ENCODE data around the gene PIGU. TPM values are rescaled to one million over a fixed set of nuclear protein-coding genes. Genes with fewer than 3 reads are reported as not detected.

PIGU gene
- total RNA-seq, 1 experiment from 2014 or later: 25.1 TPM

- DNase-seq (ENCODE audit: low read depth, low spot score): no peak
- Histone ChIP-seq H3K4me2 (ENCODE audit: low read length) (no peak overlapping the region), H3K27ac (ENCODE audit: low read depth, low read length) (no peak overlapping the region), H3K9me3 (ENCODE audit: control insufficient read depth in 1 of 2, insufficient read depth in 1 of 2, low read depth in 1 of 2, low read length in 2 of 2) (no peaks in the 10 kb centered on the region), H3K9me2 (ENCODE audit: insufficient read depth) (no peaks in the 10 kb centered on the region), H3K9ac (ENCODE audit: low read length) (no peak overlapping the region), H2AFZ (ENCODE audit: low read depth, low read length, poor library complexity, severe bottlenecking) (no peak overlapping the region), H3K4me1 (ENCODE audit: control insufficient read depth in 1 of 2, insufficient read depth in 2 of 2, low read length in 2 of 2) (peaks cover 0 to 15% of the 10 kb centered on the region in 2 experiments; a peak in 2 of 4 replicates), H4K20me1 (ENCODE audit: insufficient read depth) (no peaks in the 10 kb centered on the region), H3K27me3 (ENCODE audit: insufficient read depth, low read length) (no peaks in the 10 kb centered on the region), H3K79me2 (ENCODE audit: insufficient read depth, low read length) (no peaks in the 10 kb centered on the region), H3K4me3 (replicated peaks in 1 of 2; ENCODE audit: low read depth in 1 of 2, low read length in 2 of 2) (no peak overlapping the region), H3K36me3 (ENCODE audit: control insufficient read depth in 1 of 2, insufficient read depth in 2 of 2, low read length in 2 of 2) (no peaks in the 10 kb centered on the region)
- ChIA-PET POLR2A (no interaction called here), CTCF (no interaction called here), RAD21 (ENCODE audit: low non-redundant PET in 1 of 2, low total read pairs in 2 of 2, uncharacterized antibody in 2 of 2, unreplicated experiment in 2 of 2) (no interaction called here)
- no TSS peak for BruUV-seq (replicated peaks)
- TF ChIP-seq ZNF274 (IDR thresholded peaks at IDR 0.05; ENCODE audit: low read depth, low read length) (no peak), ATF3 (IDR thresholded peaks at IDR 0.05) (no peak), EZH2phosphoT487 (IDR thresholded peaks at IDR 0.05; ENCODE audit: borderline replicate concordance) (no peak), CEBPB (IDR thresholded peaks at IDR 0.05; ENCODE audit: low read depth) (no peak), RAD21 (IDR thresholded peaks at IDR 0.05; ENCODE audit: low read depth) (no peak), EZH2 (IDR thresholded peaks at IDR 0.05) (no peak), YY1 (IDR thresholded peaks at IDR 0.05; ENCODE audit: extremely low read depth, insufficient replicate concordance, low read depth, low read length) (no peak), SP1 (IDR thresholded peaks at IDR 0.05; ENCODE audit: low read depth) (no peak), EGR1 (IDR thresholded peaks at IDR 0.05; ENCODE audit: low read depth) (no peak), ZFX (IDR thresholded peaks at IDR 0.05) (no peak), SRF (IDR thresholded peaks at IDR 0.05; ENCODE audit: low read depth) (no peak), ELF1 (IDR thresholded peaks at IDR 0.05; ENCODE audit: borderline replicate concordance, low read depth) (no peak), POLR2AphosphoS5 (IDR thresholded peaks at IDR 0.05; ENCODE audit: low read depth, low read length) (no peak), TCF7L2 (IDR thresholded peaks at IDR 0.05; ENCODE audit: borderline replicate concordance, extremely low read depth, insufficient read depth, insufficient read length) (no peak), POLR2A (IDR thresholded peaks at IDR 0.05; ENCODE audit: borderline replicate concordance, extremely low read depth, insufficient read depth, insufficient read length) (no peak), SIN3A (IDR thresholded peaks at IDR 0.05; ENCODE audit: low read depth) (no peak), REST (IDR thresholded peaks at IDR 0.05; ENCODE audit: low read depth) (no peak)
- TF ChIP-seq, protein P1, sequence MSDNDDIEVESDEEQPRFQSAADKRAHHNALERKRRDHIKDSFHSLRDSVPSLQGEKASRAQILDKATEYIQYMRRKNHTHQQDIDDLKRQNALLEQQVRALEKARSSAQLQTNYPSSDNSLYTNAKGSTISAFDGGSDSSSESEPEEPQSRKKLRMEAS (IDR thresholded peaks at IDR 0.05): no peak
- TF ChIP-seq, protein P2, sequence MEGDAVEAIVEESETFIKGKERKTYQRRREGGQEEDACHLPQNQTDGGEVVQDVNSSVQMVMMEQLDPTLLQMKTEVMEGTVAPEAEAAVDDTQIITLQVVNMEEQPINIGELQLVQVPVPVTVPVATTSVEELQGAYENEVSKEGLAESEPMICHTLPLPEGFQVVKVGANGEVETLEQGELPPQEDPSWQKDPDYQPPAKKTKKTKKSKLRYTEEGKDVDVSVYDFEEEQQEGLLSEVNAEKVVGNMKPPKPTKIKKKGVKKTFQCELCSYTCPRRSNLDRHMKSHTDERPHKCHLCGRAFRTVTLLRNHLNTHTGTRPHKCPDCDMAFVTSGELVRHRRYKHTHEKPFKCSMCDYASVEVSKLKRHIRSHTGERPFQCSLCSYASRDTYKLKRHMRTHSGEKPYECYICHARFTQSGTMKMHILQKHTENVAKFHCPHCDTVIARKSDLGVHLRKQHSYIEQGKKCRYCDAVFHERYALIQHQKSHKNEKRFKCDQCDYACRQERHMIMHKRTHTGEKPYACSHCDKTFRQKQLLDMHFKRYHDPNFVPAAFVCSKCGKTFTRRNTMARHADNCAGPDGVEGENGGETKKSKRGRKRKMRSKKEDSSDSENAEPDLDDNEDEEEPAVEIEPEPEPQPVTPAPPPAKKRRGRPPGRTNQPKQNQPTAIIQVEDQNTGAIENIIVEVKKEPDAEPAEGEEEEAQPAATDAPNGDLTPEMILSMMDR (IDR thresholded peaks at IDR 0.05 in 2 of 3, conservative IDR thresholded peaks at IDR 0.05 in 1 of 3; ENCODE audit: borderline replicate concordance in 1 of 3, insufficient read depth in 1 of 3, low read depth in 2 of 3, low read length in 2 of 3): no peak
- intact Hi-C loops (cut with micrococcal nuclease): no loop called here
- ATAC-seq: no peak
These were observed 90.3 kb downstream of the PIGU start for GRCh38 chr20:34586488-34587163.
